GM13977 (cell line): ENCODE results near the gene SLCO4A1.

ENCODE experiments used
- DNase-seq: peaks from one replicate; pipeline ENCODE4 v3.0.0; 2012; ENCODE audit warnings: low spot score
- in situ Hi-C: fragments of 300-500 bp; cut with MboI; formaldehyde crosslinking; loops from one replicate; pipeline ENCODE4 v1.12.0; 2022; ENCODE audit warnings: low sequenced_read_pairs, low pct_unique_long_range_greater_than_20kb, mixed read lengths, inconsistent platforms; ENCODE audit not compliant: unreplicated experiment
- TF ChIP-seq, protein P1 (sequence below): IDR thresholded peaks from 2 replicates; pipeline ENCODE4 v1.5.1; 2012; ENCODE audit warnings: mild to moderate bottlenecking, control low read depth; ENCODE audit not compliant: insufficient read depth; ENCODE audit errors: extremely low read depth, missing control alignments

The SLCO4A1 gene

DNA sequence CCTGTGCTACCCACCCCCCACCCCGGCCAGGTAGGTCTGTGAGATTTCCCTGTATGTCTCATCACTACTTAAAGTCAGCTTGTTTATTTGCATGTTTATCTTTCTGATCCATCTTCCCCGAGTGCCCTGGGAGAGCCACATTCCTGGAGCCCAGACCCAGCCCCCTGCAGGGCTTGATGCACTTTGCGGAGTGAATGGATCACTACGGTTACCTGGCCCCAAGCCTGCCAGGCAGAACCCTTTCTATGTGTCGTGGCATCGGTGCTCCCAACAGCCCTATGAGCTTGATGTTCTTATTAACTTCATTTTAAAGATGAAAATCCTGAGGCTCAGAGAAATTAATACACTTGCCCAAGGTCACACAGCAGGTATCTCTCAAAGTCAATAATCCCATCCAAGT, 13.6 kb upstream of the SLCO4A1 start:
- in situ Hi-C loops: no loop called here
- TF ChIP-seq, protein P1, sequence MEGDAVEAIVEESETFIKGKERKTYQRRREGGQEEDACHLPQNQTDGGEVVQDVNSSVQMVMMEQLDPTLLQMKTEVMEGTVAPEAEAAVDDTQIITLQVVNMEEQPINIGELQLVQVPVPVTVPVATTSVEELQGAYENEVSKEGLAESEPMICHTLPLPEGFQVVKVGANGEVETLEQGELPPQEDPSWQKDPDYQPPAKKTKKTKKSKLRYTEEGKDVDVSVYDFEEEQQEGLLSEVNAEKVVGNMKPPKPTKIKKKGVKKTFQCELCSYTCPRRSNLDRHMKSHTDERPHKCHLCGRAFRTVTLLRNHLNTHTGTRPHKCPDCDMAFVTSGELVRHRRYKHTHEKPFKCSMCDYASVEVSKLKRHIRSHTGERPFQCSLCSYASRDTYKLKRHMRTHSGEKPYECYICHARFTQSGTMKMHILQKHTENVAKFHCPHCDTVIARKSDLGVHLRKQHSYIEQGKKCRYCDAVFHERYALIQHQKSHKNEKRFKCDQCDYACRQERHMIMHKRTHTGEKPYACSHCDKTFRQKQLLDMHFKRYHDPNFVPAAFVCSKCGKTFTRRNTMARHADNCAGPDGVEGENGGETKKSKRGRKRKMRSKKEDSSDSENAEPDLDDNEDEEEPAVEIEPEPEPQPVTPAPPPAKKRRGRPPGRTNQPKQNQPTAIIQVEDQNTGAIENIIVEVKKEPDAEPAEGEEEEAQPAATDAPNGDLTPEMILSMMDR: no peak
- no peak for DNase-seq

DNA sequence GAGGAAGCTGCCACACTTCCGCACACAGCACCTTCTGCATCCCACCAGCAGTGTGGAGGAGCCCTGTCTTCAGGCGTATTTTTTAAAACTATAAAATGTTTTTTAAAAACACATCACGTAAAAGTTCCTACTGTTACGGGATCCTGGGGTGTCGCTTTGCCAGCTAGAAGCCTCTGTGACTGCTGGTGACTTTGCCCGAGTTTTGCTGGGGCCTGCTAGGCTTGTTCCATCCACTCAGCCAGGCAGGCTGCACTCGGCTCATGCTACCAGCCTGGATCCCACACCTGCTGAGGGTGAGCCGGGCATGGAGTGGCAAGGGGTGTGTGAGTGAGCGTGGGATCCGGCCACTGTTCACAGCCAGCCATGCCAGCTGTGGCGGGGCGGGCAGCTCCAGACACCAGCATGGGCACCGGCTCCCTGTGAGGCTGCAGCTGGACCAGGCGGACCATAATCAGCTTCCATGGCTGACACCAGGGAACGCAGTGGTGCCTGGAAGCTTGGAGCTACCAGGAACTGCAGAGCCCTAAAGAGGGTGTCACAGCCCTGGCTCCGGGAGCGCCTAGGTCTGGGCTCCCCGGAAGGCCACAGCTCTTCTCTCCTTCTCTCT, 12.3 kb upstream of the SLCO4A1 start:
- TF ChIP-seq, protein P1: no peak
- DNase-seq: no peak
- in situ Hi-C loops: no loop called here

DNA sequence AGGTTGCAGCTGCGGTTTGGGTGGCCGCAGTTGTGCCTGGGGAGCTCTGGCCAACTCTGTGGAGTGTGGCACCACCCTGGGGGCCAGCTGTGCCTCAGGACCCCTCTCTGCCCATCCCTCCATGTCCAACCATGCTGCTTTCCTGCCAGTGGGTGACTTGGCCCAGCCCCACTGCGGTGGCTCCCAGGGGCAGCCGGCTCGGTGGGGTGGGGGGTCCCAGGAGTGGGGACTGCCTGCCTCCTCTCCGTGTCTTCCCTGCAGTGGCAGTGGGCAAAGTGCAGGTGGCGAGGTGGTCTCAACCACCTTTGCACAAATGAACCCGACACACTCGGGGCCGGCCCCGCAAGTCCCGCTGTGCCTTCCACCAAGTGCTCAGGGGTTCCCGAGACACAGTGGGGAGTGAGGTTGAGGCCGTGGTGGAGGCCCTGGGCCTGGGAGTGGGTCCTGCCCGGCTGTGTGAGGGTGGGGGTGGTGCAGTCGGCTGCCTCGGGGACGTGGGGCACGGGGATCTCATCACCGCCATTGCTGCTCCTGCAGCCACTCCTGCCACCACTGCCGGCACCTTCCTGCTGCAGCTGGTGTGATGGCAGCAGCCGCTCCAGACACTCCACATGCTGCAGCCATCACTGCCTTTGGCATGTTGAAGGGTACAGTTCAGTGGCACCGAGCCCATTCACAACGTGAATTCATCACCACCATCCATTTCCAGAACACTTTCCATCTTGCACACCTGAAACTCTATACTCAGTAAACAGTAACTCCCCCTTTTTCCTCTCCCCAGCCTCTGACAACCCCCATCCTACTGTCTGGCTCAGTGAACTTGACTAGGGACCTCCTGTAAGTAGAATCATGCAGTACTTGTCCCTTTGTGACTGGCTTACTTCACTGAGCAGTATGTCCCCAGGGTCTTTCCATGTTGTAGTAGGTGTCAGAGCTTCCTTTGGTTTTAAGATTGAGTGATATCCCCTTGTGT, 10.7 kb upstream of the SLCO4A1 start:
- DNase-seq: no peak
- TF ChIP-seq, protein P1: no peak
- in situ Hi-C loops: no loop called here

DNA sequence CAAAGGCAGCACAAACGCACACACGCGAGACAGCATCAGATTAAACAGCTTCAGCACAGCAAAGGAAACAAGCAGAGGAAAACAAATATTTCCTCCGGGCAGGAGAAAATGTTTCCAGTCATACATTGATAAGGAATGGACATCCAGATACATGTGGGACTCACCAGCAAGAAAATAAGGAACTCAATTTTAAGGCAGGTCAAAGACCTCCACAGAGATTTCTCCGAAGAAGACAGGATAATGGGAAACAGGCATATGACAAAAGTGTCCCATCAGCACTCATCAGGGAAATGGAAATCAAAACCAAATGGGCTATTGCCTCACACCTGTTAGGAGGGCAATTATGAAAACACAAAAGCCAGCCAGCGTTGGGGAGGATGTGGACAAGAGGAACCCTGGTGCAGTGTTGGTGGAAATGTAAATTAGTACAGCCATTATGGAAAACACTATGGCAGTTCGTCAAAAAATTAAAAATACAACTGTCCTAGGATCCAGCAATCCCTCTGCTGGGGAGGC, 9.7 kb upstream of the SLCO4A1 start:
- TF ChIP-seq, protein P1: no peak
- no peak for DNase-seq
- in situ Hi-C loops: no loop called here

DNA sequence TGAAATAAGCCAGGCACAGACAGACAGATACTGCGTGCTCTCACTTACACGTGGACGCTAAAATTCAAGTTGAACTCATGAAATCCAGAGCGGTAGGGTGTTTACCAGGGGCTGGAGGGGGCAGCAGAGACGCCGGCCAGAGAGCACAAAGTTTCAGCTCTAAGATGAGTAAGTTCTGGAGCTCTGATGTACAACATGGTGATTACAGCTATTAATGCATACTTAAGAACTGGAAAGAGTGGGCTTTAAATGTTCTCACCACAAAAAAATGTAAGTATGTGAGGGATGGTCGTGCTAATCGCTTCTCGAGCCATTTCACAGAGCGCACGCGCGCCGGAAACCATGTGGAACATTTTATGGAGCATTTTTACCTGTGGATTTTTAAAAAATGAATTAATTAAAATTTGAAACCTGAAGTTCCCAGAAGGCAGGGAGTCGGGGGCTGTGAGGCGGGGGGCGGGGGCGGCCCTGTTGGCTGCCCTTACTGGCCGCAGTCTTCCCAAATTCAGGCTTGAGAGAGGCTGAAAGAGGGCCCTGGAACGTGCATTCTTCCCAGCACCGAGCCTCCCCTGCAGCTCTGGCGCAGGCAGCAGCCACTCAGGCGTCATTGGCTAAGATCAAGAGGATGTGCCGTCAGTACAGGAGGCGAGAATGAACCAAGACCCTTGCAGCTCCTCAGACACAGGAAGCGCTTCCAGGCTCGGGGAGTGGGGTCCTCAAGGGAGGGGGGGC, 8.5 kb upstream of the SLCO4A1 start:
- in situ Hi-C loops: no loop called here
- TF ChIP-seq, protein P1: no peak
- no peak for DNase-seq

DNA sequence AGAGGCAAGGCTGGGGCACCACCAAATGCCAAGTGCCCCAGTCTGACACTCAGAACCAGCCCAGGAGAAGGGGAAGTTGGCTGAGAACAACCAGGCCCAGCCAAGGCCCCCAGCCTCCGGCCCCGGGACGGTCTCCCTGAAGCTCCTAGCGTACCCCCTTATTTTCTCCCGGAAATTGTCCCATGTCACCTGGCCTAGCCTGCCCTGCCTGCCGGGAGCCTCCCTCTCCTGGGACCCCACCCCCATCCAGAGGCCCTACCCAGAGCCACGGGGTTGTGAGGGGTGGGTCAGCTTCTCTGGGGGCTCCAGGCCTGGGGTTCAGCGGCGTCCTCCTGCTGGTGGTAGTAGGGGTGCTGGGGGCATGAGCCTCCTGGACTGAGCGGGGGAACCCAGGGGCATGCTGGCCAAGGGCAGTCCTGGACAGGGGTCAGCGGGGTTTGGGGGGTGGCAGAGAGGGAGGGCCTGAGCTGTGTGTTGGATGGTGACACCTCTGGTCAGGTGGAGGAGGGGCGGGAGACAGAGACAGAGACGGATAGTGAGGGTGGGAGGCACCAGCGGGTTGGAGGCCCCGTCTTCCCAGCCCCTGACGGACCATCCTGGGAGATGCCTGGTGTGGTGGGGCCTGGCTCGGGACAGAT, 7.9 kb upstream of the SLCO4A1 start:
- TF ChIP-seq, protein P1: no peak
- in situ Hi-C loops: no loop called here
- DNase-seq: no peak
